Colonic mucosa (tissue), 4 donors: ENCODE results near the gene MYORG. TPM values are rescaled to one million over a fixed set of nuclear protein-coding genes. Genes with fewer than 3 reads are reported as not detected.

ENCODE experiments used
- DNase-seq: peaks from one replicate; pipeline ENCODE4 v3.0.0-alpha.2; 2020
- H3K27ac ChIP-seq: fragments of 200-600 bp; one replicate; pipeline ENCODE4 v1.8.0; 2021
- H3K27me3 ChIP-seq: fragments of 200-600 bp; one replicate; pipeline ENCODE4 v1.8.0; 2021
- H3K36me3 ChIP-seq: fragments of 200-600 bp; one replicate; pipeline ENCODE4 v1.8.0; 2021
- H3K4me1 ChIP-seq: fragments of 200-600 bp; one replicate; pipeline ENCODE4 v1.8.0; 2021; ENCODE audit warnings: mild to moderate bottlenecking
- H3K4me3 ChIP-seq: fragments of 200-600 bp; one replicate; pipeline ENCODE4 v1.8.0; 2021
- H3K9ac ChIP-seq, 2 donors: one replicate each; pipeline ENCODE4 v1.7.0; 2013; ENCODE audit warnings: control low read depth in 2 of 2, low read depth in 2 of 2, low read length in 2 of 2
- H3K9me3 ChIP-seq: fragments of 200-600 bp; one replicate; pipeline ENCODE4 v1.8.0; 2021
- intact Hi-C: fragments of 100-400 bp; cut with DNase I; formaldehyde crosslinking; loops from one replicate; pipeline ENCODE4 v1.14.1; 2022
- total RNA-seq, 2 donors: library from RNA; stranded (reverse); fragmentation: NEBNext Ultra II Directional in 1 of 2; extraction: Animal tissue kit (Norgen Biotek cat#: 25700) in 1 of 2; gene quantifications; one replicate each; pipeline ENCODE4 v1.2.1, GENCODE V29; 2021
- TF ChIP-seq, protein P1 (sequence below): fragments of 200-600 bp; IDR thresholded peaks from one replicate; pipeline ENCODE4 v1.8.0; 2022; ENCODE audit warnings: antibody characterized with exemption, mild to moderate bottlenecking
- donor health status: healthy.
- donor health status: DM: no; HTN: no; CAD: no.
- donor health status: DM: no; HTN: no; CAD: no.

MYORG gene
- total RNA-seq, 2 donors from 2014 or later = 57.0 to 68.6 TPM

DNA sequence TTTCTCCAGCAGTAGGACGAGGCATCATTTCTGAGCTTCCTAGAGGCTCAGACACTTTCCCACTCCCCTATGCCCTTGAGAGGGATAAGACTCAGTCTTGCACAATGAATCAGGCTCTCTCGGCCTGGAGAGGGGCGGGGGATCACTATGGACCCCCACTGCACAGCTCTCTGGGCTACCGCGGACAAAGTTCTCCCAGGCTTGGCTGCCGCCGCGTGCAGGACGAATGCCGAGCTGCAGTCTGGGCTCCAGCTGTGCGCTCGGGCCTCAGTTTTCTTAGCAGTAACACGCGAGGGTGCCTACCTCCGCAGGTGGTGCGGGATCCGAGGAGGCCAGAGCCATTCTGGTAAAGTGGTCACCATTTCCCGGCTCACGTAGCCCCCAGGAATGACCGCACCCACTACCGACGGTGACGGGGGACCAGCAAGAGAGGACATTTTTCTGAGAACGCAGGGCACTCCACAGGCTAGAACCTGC is 3.4 kb upstream of the MYORG start:
- peak overlapping the region; percentile 69 for H3K4me3 ChIP-seq
- peaks cover 8% of the 10 kb centered on the region for H3K4me1 ChIP-seq
- peak; percentile 42 for DNase-seq
- peak overlapping the region; percentile 34 for H3K27ac ChIP-seq
- intact Hi-C loops = no loop called here
- H3K9ac ChIP-seq = peak overlapping the region; percentile 31 to 80
- no peaks in the 10 kb centered on the region for H3K9me3 ChIP-seq
- no peaks in the 10 kb centered on the region for H3K27me3 ChIP-seq
- TF ChIP-seq, protein P1, sequence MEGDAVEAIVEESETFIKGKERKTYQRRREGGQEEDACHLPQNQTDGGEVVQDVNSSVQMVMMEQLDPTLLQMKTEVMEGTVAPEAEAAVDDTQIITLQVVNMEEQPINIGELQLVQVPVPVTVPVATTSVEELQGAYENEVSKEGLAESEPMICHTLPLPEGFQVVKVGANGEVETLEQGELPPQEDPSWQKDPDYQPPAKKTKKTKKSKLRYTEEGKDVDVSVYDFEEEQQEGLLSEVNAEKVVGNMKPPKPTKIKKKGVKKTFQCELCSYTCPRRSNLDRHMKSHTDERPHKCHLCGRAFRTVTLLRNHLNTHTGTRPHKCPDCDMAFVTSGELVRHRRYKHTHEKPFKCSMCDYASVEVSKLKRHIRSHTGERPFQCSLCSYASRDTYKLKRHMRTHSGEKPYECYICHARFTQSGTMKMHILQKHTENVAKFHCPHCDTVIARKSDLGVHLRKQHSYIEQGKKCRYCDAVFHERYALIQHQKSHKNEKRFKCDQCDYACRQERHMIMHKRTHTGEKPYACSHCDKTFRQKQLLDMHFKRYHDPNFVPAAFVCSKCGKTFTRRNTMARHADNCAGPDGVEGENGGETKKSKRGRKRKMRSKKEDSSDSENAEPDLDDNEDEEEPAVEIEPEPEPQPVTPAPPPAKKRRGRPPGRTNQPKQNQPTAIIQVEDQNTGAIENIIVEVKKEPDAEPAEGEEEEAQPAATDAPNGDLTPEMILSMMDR = no peak
- H3K36me3 ChIP-seq = no peaks in the 10 kb centered on the region

DNA sequence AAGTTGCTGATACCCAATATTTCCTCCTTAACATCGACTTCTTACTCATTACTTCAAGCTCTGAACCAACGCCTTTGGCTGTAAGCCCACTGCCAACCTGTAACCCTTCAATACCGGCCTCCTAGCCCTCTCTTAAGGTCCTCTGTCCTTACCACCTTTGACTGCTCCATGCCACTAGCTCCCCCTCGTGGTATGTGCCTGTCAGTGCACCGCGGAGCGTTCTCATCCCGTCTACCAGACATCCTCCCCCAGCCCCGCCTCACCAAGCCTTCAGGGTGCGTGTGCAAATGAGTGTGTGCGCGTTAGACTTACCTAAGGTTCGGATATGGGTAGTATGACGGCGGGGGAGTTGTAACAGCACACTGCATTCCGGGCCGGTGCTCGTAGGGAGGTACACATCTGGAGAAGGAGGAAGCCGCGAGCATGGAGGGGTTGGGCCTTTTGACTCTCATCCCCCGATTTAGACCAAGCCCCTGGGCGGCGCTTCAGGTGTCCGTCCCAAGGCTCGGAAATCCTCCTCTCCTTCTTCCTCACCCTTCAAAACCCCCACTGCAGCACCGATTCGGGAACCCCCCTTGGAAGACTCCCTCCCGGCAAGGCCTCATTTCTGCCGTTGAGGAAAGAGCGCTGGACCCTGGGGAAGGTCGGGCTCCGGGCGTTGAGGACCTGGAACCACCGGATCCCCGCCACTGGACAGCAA is 2.8 kb upstream of the MYORG start:
- TF ChIP-seq, protein P1 = peak; percentile 96
- no peaks in the 10 kb centered on the region for H3K9me3 ChIP-seq
- H3K36me3 ChIP-seq = no peaks in the 10 kb centered on the region
- H3K27ac ChIP-seq = peak overlapping the region; percentile 34
- peak; percentile 97 for DNase-seq
- H3K4me1 ChIP-seq = peaks cover 8% of the 10 kb centered on the region
- no peaks in the 10 kb centered on the region for H3K27me3 ChIP-seq
- peak overlapping the region in 1 of 2 donors; percentile 80 for H3K9ac ChIP-seq
- intact Hi-C loops = loop anchor here (1.0 to 5.0 kb wide), 2 partner anchors 48 to 122 kb away; no protein-coding TSS in a partner anchor
- H3K4me3 ChIP-seq = peak overlapping the region; percentile 69

DNA sequence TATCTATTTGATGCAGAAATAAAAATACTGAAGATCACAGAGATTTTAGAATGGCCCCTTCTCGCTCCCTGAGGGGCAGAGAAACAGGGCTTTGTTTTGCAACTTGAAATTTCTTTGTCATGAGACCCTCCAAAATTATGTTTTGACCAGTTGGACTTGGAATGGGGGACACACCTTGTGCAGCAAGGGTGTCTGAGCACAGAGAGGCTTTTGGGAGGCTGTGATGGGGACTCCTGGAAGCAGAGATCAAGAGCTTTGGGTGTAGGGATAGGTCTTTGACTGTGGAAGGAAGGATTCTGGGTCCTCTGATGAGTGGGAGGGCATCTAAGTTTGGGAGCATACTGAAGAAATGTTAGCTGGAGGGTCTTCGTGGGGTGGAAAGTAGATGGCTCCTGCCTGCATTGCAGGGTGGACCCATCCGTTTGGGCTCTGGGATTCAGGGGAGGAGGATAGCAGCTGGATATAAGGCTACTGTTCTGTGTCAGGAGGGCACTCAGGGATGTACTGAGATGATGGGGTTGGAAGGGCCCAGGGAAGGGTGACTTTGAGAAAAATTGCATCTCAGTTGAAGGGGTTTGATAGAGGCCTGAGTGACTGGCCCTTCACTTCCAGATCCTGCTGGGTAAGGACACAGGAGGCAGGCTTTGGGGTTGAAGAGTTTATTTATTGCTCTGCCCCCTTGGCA is 1.8 kb upstream of the MYORG start:
- H3K4me1 ChIP-seq = peaks cover 8% of the 10 kb centered on the region
- H3K9ac ChIP-seq = no peak overlapping the region
- intact Hi-C loops = loop anchor here (1.0 to 5.0 kb wide), 2 partner anchors 47 to 121 kb away; no protein-coding TSS in a partner anchor

DNA sequence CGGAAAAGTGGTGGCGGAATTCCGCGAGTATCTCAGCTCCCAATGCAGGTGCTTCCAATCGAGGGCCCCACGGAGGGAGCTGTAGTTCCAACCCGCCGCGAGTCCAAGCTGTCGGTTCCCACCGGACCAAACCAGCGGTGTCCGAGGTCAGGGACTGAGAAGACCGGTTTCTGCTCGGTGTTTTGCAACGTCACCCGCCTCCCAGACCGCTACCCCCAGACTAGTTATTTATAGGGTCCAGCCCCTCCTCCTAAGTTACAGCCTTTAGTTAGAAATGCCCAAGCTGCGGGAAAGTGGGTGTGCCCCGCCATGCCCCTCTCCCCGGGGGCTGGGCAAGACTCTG is 677 bp upstream of the MYORG start:
- Histone ChIP-seq H3K27me3 (no peaks in the 10 kb centered on the region), H3K4me1 (peaks cover 8% of the 10 kb centered on the region), H3K9ac (peak overlapping the region in 1 of 2 donors; percentile 97), H3K4me3 (peak overlapping the region; percentile 63), H3K36me3 (no peaks in the 10 kb centered on the region), H3K27ac (peak overlapping the region; percentile 94), H3K9me3 (no peaks in the 10 kb centered on the region)
- DNase-seq = peak; percentile 67
- intact Hi-C loops = loop anchor here (5.0 kb wide), 1 partner anchor 120 kb away; no protein-coding TSS in a partner anchor
- TF ChIP-seq, protein P1 = no peak

More for the DNA sequence above, 1.8 kb upstream of the MYORG start:
- DNase-seq = no peak
- Histone ChIP-seq H3K27ac (no peak overlapping the region), H3K4me3 (no peak overlapping the region), H3K9me3 (no peaks in the 10 kb centered on the region), H3K36me3 (no peaks in the 10 kb centered on the region), H3K27me3 (no peaks in the 10 kb centered on the region)
- TF ChIP-seq, protein P1 = no peak

DNA sequence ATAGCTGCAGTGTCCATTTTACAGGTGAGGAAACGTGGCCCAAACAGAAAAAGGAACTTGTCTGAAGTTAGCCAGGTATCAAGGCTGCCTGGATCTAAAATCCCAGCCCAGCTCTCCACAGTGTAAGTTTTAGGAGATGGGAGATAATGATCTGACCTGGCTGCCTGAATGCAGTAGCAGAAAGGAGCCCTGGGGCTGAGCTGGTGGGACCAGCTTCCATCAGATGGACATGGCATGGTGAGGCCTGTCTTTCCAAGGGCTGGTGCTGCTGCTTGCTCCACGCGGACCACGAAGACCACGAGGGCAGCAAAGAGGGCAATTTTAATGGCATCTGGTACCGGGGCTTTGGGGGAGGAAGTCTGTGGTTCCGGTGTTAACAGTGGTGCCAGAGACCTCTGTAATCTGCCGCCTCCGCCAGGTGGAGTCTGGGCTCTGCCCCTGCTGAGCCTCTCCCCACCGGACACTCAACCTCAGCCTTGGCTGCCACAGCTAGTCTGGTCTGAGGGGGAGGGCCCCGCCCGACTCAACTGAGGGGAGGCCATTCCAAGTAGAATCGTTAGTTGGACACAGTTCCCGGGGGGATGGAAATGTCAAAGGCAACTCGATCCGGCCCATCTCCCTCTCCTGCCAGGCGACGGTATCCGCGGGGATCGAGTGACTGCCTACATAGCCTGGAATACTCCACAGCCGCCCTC is 650 bp downstream of the MYORG start:
- Histone ChIP-seq H3K36me3 (no peaks in the 10 kb centered on the region), H3K9ac (peak overlapping the region; percentile 75 to 97), H3K27me3 (no peaks in the 10 kb centered on the region), H3K4me1 (peaks cover 8% of the 10 kb centered on the region), H3K4me3 (peak overlapping the region; percentile 63), H3K9me3 (no peaks in the 10 kb centered on the region), H3K27ac (peak overlapping the region; percentile 94)
- DNase-seq = peak; percentile 70
- intact Hi-C loops = loop anchor here (5.0 kb wide), 1 partner anchor 119 kb away; no protein-coding TSS in a partner anchor
- TF ChIP-seq, protein P1 = no peak
